Mononuclear cell (primary cell): ENCODE results near the gene ARHGAP45. TPM values are rescaled to one million over a fixed set of nuclear protein-coding genes. Genes with fewer than 3 reads are reported as not detected.

Source experiments
- H3K27me3 ChIP-seq: 2 replicates; pipeline ENCODE4 v1.6.0; 2011; ENCODE audit warnings: low read length, control low read depth; ENCODE audit not compliant: insufficient read depth
- H3K4me1 ChIP-seq: 2 replicates; pipeline ENCODE4 v1.5.1; 2011; ENCODE audit warnings: mild to moderate bottlenecking, low read length, control low read depth; ENCODE audit not compliant: insufficient read depth
- H3K4me3 ChIP-seq: 2 replicates; pipeline ENCODE4 v1.5.1; 2011; ENCODE audit warnings: mild to moderate bottlenecking, low read length, moderate library complexity
- H3K9me3 ChIP-seq: 2 replicates; pipeline ENCODE4 v1.5.1; 2011; ENCODE audit warnings: low read depth, mild to moderate bottlenecking, control low read depth, low read length
- total RNA-seq: library from RNA; depleted of rRNA; stranded (reverse); fragments of >200 nt; gene quantifications from one replicate; pipeline ENCODE4 v1.2.3, GENCODE V29; 2012

The ARHGAP45 gene
- total RNA-seq, 1 donor: 261 TPM

GRCh38 chr19:1093811-1094553 is 27.0 kb downstream of the ARHGAP45 start:
- Histone ChIP-seq H3K27me3 (no peaks in the 10 kb centered on the region), H3K4me3 (peak overlapping the region; percentile 67), H3K4me1 (peaks cover 61% of the 10 kb centered on the region), H3K9me3 (no peaks in the 10 kb centered on the region)

GRCh38 chr19:1094655-1094977 is 27.6 kb downstream of the ARHGAP45 start:
- no peaks in the 10 kb centered on the region for H3K27me3 ChIP-seq
- H3K4me1 ChIP-seq: peaks cover 61% of the 10 kb centered on the region
- H3K4me3 ChIP-seq: peak overlapping the region; percentile 67

DNA sequence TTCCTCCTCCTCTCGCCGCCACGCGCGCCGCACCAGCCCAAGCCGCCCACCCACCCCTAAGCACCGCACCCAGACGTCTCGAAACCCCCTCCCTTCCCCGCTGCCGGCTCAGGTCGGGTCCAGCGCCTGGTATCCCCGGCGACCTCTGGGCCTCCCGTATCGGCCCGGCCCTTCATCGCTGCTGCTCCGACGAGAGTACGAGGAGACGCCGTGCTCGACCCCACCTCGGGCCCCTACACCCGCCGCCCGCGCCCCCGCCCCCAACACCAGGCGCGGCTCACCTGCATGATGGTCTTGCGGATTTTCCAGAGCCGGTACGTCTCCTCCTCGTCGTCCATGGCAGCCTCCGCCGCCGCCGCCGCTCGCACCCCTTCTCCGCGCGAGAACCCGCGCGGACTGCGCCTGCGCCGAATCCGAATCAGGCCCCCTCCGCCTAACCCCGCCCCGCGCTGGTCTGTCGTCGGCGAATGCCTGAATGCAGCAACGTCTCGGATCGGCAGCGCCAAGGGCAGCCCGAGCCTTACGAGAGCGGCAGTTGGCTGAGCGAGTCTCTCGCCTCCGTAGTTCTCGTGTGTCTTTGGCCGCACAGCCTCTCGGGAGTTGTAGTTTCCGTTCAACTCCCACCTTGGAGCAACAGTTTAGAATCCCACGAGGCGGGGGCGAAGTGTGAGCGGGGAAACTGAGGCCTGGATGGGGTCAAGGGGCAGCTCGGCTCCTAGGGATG is 28.2 kb downstream of the ARHGAP45 start, which contains the start of gene POLR2E:
POLR2E (minus strand) TSS at position 398 of the 724 bp plus-strand sequence; CDS start at position 338, 60 bp downstream.
- H3K4me3 ChIP-seq: peak within 1 kb of the TSS; percentile 67
- peaks cover 64% of the 10 kb centered on the region for H3K4me1 ChIP-seq
- H3K27me3 ChIP-seq: no peaks in the 10 kb centered on the region
- H3K9me3 ChIP-seq: no peaks in the 10 kb centered on the region

More at GRCh38 chr19:1094655-1094977, 27.6 kb downstream of the ARHGAP45 start:
- no peaks in the 10 kb centered on the region for H3K9me3 ChIP-seq

DNA sequence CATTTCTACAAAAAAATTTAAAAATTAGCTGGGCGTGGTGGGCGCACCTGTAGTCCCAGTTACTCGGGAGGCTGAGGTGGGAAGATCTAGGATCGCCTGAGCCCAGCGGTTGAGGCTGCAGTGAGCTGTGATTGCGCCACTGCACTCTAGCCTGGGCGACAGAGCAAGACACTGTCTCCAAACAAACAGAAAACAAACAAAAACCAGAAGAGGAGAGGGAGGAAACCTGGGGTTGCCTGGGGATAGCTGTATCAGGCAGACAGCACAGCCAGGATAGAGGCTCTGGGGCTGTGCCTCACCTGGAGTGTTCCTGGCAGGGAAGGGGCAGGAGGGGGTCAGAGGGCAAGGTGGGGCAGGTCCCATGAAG is 30.8 kb downstream of the ARHGAP45 start:
- Histone ChIP-seq H3K9me3 (no peaks in the 10 kb centered on the region), H3K4me3 (no peak overlapping the region), H3K4me1 (peaks cover 82% of the 10 kb centered on the region), H3K27me3 (no peaks in the 10 kb centered on the region)

GRCh38 chr19:1098177-1099051 is 31.4 kb downstream of the ARHGAP45 start:
- Histone ChIP-seq H3K4me1 (peaks cover 86% of the 10 kb centered on the region), H3K27me3 (no peaks in the 10 kb centered on the region), H3K9me3 (no peaks in the 10 kb centered on the region), H3K4me3 (no peak overlapping the region)

- peaks cover 78% of the 10 kb centered on the region for H3K4me1 ChIP-seq
- H3K27me3 ChIP-seq: no peaks in the 10 kb centered on the region
- H3K4me3 ChIP-seq: no peak overlapping the region
- H3K9me3 ChIP-seq: no peaks in the 10 kb centered on the region
Measured at GRCh38 chr19:1101337-1101698, 34.4 kb downstream of the ARHGAP45 start.

DNA sequence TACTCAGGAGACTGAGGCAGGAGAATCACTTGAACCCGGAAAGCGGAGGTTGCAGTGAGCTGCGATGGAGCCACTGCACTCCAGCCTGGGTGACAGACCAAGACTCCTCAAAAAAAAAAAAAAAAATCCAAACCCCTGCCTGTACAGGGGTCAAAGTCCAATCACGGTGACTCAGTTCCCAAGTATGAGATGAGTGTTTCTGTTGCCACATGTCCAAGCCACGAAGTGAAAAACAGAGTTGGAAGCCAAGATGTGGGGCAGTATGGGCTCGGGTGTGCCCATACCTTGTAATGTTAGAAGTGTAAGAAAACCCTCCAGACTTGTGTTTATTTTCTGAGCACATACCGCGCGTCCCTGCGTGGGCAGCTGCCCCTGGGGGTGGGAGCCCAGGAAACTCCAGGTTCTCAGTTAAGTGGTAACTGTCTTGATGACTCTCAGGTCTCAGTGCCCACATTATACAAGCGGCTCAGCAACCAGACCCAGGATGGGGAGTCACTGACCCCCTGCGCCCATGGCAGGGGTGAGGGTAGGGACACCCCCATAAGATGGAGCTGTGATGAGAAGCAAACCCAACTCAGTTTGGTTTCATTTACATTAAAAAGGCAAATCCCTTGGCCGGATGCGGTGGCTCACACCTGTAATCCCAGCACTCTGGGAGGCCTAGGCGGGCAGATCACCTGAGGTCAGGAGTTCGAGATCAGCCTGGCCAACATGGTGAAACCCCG is 35.6 kb downstream of the ARHGAP45 start:
- no peaks in the 10 kb centered on the region for H3K9me3 ChIP-seq
- H3K27me3 ChIP-seq: no peaks in the 10 kb centered on the region
- H3K4me3 ChIP-seq: no peak overlapping the region
- H3K4me1 ChIP-seq: peaks cover 83% of the 10 kb centered on the region

DNA sequence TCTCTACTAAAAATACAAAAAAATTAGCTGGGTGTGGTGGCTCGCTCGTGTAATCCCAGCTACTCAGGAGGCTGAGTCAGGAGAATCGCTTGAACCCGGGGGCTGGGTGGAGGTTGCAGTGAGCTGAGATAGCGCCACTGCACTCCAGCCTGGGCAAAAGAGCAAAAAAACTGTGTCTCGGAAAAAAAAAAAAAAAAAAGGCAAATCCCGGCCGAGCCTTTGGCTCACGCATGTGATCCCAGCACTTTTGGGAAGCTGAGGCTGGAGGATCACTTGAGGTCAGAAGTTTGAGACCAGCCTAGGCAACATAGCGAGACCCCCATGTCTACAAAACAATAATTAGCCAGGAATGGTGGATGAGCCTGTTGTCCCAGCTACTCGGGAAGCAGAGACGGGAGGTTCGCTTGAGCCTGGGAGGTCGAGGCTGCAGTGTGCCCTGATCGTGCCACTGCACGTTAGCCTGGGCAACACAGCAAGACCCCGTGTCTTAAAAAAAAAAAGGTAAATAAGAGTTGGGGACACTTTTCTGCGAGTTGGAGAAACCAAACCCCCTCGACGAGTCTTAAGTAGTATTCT is 36.3 kb downstream of the ARHGAP45 start:
- Histone ChIP-seq H3K4me1 (peaks cover 76% of the 10 kb centered on the region), H3K9me3 (no peaks in the 10 kb centered on the region), H3K27me3 (no peaks in the 10 kb centered on the region), H3K4me3 (no peak overlapping the region)

DNA sequence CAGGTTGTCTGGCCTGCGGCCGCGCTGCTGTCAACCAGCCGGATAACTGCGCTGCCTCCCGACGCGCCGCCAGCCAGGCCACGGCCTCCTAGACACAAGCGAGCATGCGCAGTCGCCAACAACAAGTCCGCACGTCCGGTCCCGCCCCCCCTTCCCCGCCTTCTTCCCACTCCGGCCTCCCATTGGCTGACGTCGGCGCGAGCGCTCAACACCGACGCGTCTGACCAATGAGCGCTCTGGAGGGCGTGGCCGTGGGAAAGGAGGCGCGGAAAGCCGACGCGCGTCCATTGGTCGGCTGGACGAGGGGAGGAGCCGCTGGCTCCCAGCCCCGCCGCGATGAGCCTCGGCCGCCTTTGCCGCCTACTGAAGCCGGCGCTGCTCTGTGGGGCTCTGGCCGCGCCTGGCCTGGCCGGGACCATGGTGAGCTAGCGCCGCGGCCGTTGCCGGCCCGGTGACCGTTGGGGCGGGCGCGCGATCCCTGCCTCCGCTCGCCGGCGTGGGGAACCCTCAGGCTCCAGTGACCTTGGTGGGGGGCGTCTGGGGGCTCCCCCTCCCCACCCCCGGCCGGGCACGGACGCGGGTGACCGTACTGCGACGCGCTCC is 36.8 kb downstream of the ARHGAP45 start, which contains the start of gene GPX4:
GPX4 (plus strand) TSS at position 287 of the 603 bp plus-strand sequence; CDS start at position 337, 50 bp downstream.
- Histone ChIP-seq H3K4me3 (peak within 1 kb of the TSS; percentile 62), H3K9me3 (no peaks in the 10 kb centered on the region), H3K4me1 (peaks cover 71% of the 10 kb centered on the region), H3K27me3 (no peaks in the 10 kb centered on the region)

DNA sequence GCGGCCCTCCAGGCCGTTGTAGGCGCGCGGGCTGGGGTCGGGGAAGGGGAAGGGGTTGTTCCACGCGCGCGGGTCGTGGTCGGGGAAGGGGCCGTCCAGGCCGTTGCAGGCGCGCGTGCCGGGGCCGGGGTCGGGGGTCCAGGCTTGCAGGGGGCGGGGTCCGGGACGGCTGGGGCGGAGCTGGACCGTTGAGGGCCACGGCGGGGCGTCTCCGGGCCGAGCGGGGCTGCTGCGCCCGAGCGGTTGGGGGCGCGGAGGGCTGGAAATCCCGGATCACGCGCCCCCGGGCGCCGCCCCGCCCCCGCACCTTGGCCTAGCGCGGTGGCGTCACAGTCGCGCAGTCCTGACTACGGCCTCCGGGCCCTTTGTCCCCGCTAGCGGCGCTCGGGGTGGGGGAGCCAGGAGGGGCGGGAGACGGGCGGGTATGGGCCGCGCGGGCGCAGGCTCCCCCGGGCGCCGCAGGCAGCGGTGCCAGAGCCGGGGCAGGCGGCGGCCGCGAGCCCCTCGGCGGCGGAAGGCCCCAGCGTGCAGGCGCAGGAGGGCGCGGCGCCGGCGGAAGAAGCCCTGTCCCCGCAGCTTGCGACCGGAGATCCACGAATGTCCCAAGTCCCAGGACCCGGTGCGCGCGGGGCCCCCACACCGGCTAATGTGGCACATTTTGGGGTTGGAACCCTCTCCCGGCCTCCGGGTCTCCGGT is 37.5 kb downstream of the ARHGAP45 start:
- Histone ChIP-seq H3K4me1 (peaks cover 64% of the 10 kb centered on the region), H3K9me3 (no peaks in the 10 kb centered on the region), H3K27me3 (no peaks in the 10 kb centered on the region), H3K4me3 (peak overlapping the region; percentile 62)

DNA sequence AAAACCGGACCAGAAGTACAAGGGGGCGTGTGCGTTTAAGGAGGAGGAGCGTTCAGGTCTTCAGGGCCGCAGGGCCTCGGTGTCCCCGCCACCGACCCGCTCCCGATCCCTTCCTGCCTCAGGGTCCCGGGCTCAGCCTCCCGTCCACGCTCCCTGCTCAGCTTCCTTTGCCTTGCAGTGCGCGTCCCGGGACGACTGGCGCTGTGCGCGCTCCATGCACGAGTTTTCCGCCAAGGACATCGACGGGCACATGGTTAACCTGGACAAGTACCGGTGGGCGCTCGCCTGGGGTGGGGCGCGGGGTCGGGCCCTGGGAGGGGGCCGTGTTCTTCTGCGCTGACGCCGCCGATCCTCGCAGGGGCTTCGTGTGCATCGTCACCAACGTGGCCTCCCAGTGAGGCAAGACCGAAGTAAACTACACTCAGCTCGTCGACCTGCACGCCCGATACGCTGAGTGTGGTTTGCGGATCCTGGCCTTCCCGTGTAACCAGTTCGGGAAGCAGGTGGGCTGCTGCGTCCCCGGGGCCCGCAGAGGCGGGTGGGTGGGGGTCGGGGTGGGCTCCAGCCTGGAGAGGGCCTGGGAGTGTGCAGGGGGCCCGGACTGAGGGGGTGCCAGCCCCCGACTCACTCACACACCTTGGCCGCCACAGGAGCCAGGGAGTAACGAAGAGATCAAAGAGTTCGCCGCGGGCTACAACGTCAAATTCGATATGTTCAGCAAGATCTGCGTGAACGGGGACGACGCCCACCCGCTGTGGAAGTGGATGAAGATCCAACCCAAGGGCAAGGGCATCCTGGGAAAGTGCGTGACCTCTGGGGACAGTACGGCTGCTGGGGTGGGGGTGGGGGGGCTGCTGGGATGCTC is 38.3 kb downstream of the ARHGAP45 start:
- peak overlapping the region; percentile 62 for H3K4me3 ChIP-seq
- no peaks in the 10 kb centered on the region for H3K27me3 ChIP-seq
- peaks cover 57% of the 10 kb centered on the region for H3K4me1 ChIP-seq
- no peaks in the 10 kb centered on the region for H3K9me3 ChIP-seq

- peaks cover 49% of the 10 kb centered on the region for H3K4me1 ChIP-seq
- H3K27me3 ChIP-seq: no peaks in the 10 kb centered on the region
- H3K9me3 ChIP-seq: no peaks in the 10 kb centered on the region
- no peak overlapping the region for H3K4me3 ChIP-seq
Measured at GRCh38 chr19:1105873-1106840, 39.2 kb downstream of the ARHGAP45 start.
